Nephron progenitor cell (in vitro differentiated cells): ENCODE data around the gene RBM38.

Experiments
- DNase-seq: peaks from one replicate; pipeline ENCODE4 v3.0.0; 2021
- H3K27ac Mint-ChIP-seq: 2 replicates; pipeline ENCODE4 v1.8.0; 2021; ENCODE audit warnings: mild to moderate bottlenecking, moderate library complexity, mixed read lengths
- H3K27me3 Mint-ChIP-seq: 2 replicates; pipeline ENCODE4 v1.8.0; 2021; ENCODE audit warnings: mild to moderate bottlenecking, low read depth, mixed read lengths; ENCODE audit not compliant: poor library complexity
- H3K36me3 Mint-ChIP-seq: 2 replicates; pipeline ENCODE4 v1.8.0; 2021; ENCODE audit warnings: low read depth, mixed read lengths
- H3K4me1 Mint-ChIP-seq: 2 replicates; pipeline ENCODE4 v1.8.0; 2021; ENCODE audit warnings: mixed read lengths
- H3K4me3 Mint-ChIP-seq: 2 replicates; pipeline ENCODE4 v1.8.0; 2021; ENCODE audit warnings: mild to moderate bottlenecking, moderate library complexity, mixed read lengths
- H3K9me3 Mint-ChIP-seq: 2 replicates; pipeline ENCODE4 v1.8.0; 2021; ENCODE audit warnings: mild to moderate bottlenecking, moderate library complexity, mixed read lengths
- CTCF ChIP-seq: fragments of 200-600 bp; sonication (generic); IDR thresholded peaks from 2 replicates; pipeline ENCODE4 v1.5.0; 2021; ENCODE audit warnings: antibody characterized with exemption

RBM38 gene

GRCh38 chr20:57387463-57387862 lies 3.7 kb upstream of the RBM38 start:
- no peak overlapping the region for H3K4me3 Mint-ChIP-seq
- TF ChIP-seq CTCF = no peak
- H3K36me3 Mint-ChIP-seq = peaks cover 8% of the 10 kb centered on the region
- H3K9me3 Mint-ChIP-seq = no peaks in the 10 kb centered on the region
- H3K27me3 Mint-ChIP-seq = peaks cover 13% of the 10 kb centered on the region
- no peak for DNase-seq
- H3K27ac Mint-ChIP-seq = no peak overlapping the region
- peaks cover 30% of the 10 kb centered on the region for H3K4me1 Mint-ChIP-seq

- peaks cover 13% of the 10 kb centered on the region for H3K27me3 Mint-ChIP-seq
- no peak overlapping the region for H3K4me3 Mint-ChIP-seq
- TF ChIP-seq CTCF = no peak
- no peaks in the 10 kb centered on the region for H3K9me3 Mint-ChIP-seq
- peaks cover 35% of the 10 kb centered on the region for H3K4me1 Mint-ChIP-seq
- peaks cover 9% of the 10 kb centered on the region for H3K36me3 Mint-ChIP-seq
- H3K27ac Mint-ChIP-seq = no peak overlapping the region
- DNase-seq = no peak
Measured at GRCh38 chr20:57387945-57388371, 3.2 kb upstream of the RBM38 start.

- Mint-ChIP-seq H3K27me3 (peaks cover 13% of the 10 kb centered on the region), H3K27ac (peak overlapping the region; percentile 85), H3K4me1 (peaks cover 44% of the 10 kb centered on the region), H3K9me3 (no peaks in the 10 kb centered on the region), H3K4me3 (peak overlapping the region; percentile 69), H3K36me3 (peaks cover 16% of the 10 kb centered on the region)
- DNase-seq = peak; percentile 85
- TF ChIP-seq CTCF = no peak
Measured at GRCh38 chr20:57388953-57389694, 2.1 kb upstream of the RBM38 start.

DNA sequence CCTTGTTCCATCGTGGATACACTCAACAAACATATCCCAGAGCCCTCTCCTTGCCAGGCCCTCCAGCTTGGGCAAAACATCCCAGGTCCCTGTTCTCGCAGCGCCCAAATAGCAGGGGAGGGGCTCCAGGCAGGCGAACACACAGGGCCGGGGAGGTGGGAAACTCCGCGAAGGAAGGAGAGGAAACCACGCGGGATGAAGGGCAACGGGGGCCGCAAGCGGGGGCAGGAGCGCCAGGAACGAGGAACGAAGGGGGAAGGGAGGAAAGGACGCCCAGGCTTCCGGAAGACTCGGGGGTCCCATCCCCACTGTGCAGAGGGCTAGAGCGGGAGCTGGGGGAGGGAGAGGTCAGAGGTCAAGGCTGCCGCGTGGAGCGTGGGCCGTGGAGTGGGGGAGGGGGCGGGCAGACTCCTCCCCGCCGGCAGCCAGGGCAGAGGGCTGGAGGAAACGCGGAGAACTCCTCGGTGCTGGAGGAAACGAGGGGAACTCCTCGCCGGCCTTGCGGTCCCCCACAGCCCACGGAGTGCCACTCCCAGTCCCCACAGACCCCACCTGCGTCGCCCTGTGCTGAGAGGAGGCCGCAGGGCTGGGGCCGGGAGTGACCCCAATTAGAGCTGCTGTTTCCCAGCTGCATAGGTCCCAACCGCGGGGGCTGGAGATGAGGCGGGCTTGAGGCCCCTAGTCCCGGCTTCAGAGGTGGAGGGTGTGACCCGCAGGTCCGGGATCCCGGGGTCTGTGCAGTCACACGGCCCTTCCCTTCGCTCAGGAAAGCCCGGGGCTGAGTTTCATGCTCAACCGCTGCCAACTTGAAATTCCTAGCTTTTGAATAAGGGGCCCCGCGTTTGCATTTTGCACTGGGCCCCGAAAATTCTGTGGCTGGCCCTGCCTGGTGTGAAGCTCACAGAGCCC lies 1.2 kb upstream of the RBM38 start:
- H3K36me3 Mint-ChIP-seq = peaks cover 10% of the 10 kb centered on the region
- no peak overlapping the region for H3K27ac Mint-ChIP-seq
- peak overlapping the region; percentile 54 for H3K4me3 Mint-ChIP-seq
- H3K27me3 Mint-ChIP-seq = peaks cover 13% of the 10 kb centered on the region
- peaks cover 46% of the 10 kb centered on the region for H3K4me1 Mint-ChIP-seq
- peak; percentile 50 for DNase-seq
- TF ChIP-seq CTCF = no peak
- no peaks in the 10 kb centered on the region for H3K9me3 Mint-ChIP-seq

- H3K27me3 Mint-ChIP-seq = peaks cover 8% of the 10 kb centered on the region
- DNase-seq = peak; percentile 30
- no peak overlapping the region for H3K27ac Mint-ChIP-seq
Measured at GRCh38 chr20:57391439-57392301, 474 bp downstream of the RBM38 start.

More at GRCh38 chr20:57391439-57392301, 474 bp downstream of the RBM38 start:
- TF ChIP-seq CTCF = no peak
- Mint-ChIP-seq H3K4me1 (peaks cover 63% of the 10 kb centered on the region), H3K36me3 (peaks cover 24% of the 10 kb centered on the region), H3K9me3 (no peaks in the 10 kb centered on the region), H3K4me3 (peak overlapping the region; percentile 92)
